ENCODE data around the gene C6orf52.

The C6orf52 gene

GRCh38 chr6:10713962-10714361 is 19.5 kb upstream of the C6orf52 start:
- no peak for DNase-seq (ENCODE audit: low read depth)
- TF ChIP-seq, protein P1, sequence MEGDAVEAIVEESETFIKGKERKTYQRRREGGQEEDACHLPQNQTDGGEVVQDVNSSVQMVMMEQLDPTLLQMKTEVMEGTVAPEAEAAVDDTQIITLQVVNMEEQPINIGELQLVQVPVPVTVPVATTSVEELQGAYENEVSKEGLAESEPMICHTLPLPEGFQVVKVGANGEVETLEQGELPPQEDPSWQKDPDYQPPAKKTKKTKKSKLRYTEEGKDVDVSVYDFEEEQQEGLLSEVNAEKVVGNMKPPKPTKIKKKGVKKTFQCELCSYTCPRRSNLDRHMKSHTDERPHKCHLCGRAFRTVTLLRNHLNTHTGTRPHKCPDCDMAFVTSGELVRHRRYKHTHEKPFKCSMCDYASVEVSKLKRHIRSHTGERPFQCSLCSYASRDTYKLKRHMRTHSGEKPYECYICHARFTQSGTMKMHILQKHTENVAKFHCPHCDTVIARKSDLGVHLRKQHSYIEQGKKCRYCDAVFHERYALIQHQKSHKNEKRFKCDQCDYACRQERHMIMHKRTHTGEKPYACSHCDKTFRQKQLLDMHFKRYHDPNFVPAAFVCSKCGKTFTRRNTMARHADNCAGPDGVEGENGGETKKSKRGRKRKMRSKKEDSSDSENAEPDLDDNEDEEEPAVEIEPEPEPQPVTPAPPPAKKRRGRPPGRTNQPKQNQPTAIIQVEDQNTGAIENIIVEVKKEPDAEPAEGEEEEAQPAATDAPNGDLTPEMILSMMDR (conservative IDR thresholded peaks at IDR 0.05; ENCODE audit: control insufficient read depth, insufficient read depth, low read depth, low read length), result no peak
- no peak overlapping the region for H3K4me3 ChIP-seq (ENCODE audit: control insufficient read depth, low read depth, low read length)

GRCh38 chr6:10696655-10697054 is 2.2 kb upstream of the C6orf52 start:
- no peak overlapping the region for H3K4me3 ChIP-seq (ENCODE audit: control insufficient read depth, low read depth, low read length)
- DNase-seq (ENCODE audit: low read depth), result no peak
- TF ChIP-seq, protein P1 (conservative IDR thresholded peaks at IDR 0.05; ENCODE audit: control insufficient read depth, insufficient read depth, low read depth, low read length), result no peak

GRCh38 chr6:10695086-10695657 is 756 bp upstream of the C6orf52 start:
- peak overlapping the region; percentile 92 for H3K4me3 ChIP-seq (ENCODE audit: control insufficient read depth, low read depth, low read length)

GRCh38 chr6:10692965-10693538 is 1.4 kb downstream of the C6orf52 start:
- no peak for DNase-seq (ENCODE audit: low read depth)
- H3K4me3 ChIP-seq (ENCODE audit: control insufficient read depth, low read depth, low read length), result no peak overlapping the region
- TF ChIP-seq, protein P1 (conservative IDR thresholded peaks at IDR 0.05; ENCODE audit: control insufficient read depth, insufficient read depth, low read depth, low read length), result no peak

More at GRCh38 chr6:10695086-10695657, 756 bp upstream of the C6orf52 start:
- DNase-seq (ENCODE audit: low read depth), result no peak
- TF ChIP-seq, protein P1 (conservative IDR thresholded peaks at IDR 0.05; ENCODE audit: control insufficient read depth, insufficient read depth, low read depth, low read length), result no peak

GRCh38 chr6:10690651-10691445 is 3.6 kb downstream of the C6orf52 start:
- TF ChIP-seq, protein P1 (conservative IDR thresholded peaks at IDR 0.05; ENCODE audit: control insufficient read depth, insufficient read depth, low read depth, low read length), result no peak
- DNase-seq (ENCODE audit: low read depth), result no peak
- H3K4me3 ChIP-seq (ENCODE audit: control insufficient read depth, low read depth, low read length), result no peak overlapping the region

DNA sequence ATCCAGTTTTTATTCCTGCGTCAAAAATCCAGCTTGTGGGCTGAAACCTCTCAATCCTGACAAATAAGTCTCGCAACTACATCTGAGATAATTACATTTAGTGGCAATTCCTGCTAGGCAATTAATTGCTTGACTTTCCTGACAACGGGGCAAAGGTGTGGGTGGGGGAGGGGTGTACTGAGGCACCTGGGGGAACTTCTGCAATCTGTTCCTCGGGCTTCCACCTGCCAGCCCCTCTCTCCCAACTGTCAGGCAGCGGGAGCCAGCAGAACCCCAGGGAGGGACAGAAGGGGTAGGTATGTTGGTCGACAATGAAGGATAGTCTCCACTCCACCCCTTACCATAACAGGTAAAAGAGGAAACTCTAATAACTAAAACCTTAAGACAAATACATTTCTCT is 6.8 kb downstream of the C6orf52 start:
- H3K4me3 ChIP-seq (ENCODE audit: control insufficient read depth, low read depth, low read length), result no peak overlapping the region
- TF ChIP-seq, protein P1 (conservative IDR thresholded peaks at IDR 0.05; ENCODE audit: control insufficient read depth, insufficient read depth, low read depth, low read length), result no peak
- no peak for DNase-seq (ENCODE audit: low read depth)

Data from fibroblast of mammary gland (primary cell).